SW480 (cell line): ENCODE measurements around the gene RUNX2.

Experiments used
- DNase-seq: peaks from one replicate; pipeline ENCODE4 v3.0.0-alpha.2; 2016; ENCODE audit warnings: low spot score

RUNX2 gene

DNA sequence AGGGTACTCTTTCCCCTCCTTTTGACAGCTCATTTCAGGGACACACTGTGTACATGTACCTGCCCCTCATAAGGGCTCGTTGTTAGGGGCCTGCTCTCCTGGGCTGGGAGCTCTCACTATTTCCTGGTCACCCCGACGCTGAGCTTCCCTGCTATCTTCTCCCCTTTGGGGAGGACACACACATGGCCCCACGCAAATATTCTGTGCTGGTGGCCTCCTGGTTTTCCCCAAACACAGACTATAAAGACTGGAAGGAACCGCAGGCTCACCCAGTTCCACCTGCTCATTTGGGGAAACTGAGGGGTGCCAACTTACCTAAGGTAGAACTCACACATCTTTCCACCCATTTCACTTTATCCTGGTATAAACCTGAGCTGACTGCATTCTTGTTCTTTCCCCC lies 351.0 kb downstream of the RUNX2 start:
- DNase-seq = no peak

DNA sequence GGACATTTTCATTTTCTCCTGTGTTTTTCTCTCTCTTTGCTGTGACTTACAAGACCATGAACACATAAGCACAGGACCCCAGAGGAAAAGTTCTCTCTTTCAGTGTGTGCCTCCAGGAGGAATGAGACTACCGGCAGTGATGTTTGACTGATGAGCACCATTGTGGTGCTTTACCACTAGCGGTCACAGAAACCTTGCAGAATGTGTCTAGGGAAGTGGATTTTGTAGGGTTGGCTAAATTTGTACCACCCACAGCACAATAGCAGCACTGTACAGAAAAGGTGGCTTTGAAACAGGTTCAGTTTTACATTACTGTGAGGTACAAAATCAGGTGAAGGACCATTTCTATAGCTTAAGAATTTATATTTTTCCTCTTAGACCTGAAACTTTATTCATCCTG lies 351.5 kb downstream of the RUNX2 start:
- DNase-seq = no peak

DNA sequence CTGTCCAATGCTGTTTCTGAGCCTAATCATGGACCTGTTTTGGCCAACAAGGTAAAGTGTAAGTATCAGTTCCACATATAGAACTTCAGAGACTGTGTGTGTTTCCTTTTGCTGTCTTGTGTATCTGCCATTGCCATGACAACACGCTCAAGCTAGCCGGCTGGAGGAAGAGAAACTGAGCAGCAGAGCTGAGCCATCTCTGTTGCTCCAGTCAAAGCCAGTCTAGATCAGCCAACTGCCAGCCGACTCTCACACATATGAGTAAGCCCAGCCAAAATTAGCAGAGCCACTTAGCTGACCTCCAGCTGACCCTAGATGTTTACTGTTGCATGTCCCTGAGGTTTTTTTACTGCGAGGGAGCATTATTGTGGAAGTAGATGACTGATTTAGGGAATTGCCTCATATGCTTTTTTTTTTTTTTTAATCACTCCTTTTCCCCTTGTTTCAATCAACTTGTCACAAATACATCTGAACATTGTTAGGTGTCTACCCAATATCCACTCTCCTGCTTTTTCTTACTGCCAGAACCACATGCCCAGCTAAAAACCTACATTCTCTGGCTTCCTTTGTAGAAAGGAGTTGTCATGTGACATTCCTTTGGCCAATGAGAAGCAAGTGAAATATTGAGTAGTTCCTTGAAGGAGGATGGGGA lies 353.9 kb downstream of the RUNX2 start:
- no peak for DNase-seq

DNA sequence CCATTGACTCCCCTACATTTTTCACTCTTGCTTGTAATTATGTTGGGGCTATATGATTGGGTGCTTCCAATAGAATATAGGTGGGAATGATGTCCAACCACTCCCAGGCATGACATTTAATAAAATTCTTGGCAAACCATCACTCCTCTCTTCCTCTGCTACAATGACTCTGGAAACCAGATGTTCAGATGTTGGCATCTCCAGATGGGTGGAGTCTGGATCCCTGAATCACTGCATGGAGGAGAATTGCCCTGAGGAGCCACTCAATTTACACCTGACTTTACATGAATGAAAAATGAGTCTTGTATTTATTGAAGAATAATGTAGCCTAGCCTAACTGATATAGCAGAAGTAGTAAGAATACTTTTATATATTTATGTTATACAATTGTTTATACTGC lies 356.3 kb downstream of the RUNX2 start:
- no peak for DNase-seq

DNA sequence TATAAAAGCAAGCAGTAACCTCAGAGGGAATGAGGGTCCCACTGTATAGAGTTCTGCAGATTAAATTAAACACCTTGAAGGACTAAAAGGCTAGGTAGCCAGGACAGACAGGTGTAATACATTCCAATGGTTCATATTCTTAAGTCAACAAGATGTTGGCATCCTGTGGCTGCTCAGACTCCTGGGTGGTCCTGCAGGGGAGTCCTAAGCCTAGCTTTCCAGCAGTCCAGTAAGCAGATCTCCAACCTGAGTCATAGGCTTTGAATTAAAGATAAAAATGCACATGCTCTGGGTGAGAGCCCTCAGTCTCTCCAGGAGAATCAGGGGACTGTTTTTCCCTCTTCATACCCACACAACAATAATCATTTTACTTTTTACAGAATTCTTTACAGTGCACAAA lies 356.9 kb downstream of the RUNX2 start:
- no peak for DNase-seq

DNA sequence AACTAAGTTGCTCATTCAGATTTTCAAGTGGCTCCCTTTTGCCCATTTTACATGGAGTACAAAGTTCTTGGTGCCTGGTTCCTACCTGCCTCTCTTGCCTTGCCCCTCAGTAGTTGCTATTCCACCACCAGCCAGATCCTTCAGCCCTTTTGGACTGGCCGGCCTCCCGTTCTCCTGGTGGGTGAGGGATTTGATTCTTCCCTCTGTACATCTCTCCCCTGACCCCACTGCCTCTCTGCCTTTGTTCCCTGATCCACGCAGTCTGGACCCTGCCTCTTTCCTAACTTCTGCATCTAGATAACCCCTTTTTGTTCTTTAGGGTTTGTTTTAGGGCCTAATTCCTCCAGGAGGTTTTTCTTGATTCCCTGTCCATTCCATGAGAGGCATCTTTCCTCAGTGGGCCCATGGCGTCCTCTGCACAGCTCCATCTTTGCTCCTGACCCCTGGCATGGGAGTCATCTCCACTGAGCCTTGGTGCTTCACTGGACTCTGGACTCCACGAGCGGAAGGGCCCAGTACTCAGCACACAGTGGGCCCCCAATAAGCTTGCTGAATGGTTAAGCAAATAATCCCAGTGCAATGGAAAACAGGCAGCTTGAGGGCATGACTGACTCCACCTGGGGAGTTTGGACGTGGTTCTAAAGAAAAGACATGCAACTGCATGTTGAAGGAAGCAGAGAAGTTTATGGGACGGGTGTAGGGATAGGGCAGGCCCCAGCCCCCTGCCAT lies 358.9 kb downstream of the RUNX2 start:
- DNase-seq = no peak

DNA sequence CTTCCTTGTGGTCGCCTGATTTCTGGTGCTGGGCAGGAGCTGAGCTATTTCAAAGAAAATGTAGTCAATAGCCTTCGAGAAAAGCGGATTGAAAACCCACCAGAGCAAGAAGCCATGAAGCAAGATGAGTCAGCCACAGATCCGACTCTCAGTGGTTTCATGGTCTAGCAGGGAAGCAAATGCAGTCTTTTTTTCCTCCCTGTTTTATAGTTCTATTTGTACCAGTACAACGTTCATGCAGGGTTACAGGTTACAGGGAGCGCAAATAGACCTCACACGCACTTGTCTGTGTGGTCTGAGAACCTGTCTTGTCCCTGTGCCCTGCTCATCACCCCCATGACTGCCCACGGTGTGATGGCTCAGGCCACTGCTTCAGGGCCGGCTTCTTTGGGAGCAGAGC lies 359.4 kb downstream of the RUNX2 start:
- no peak for DNase-seq

DNA sequence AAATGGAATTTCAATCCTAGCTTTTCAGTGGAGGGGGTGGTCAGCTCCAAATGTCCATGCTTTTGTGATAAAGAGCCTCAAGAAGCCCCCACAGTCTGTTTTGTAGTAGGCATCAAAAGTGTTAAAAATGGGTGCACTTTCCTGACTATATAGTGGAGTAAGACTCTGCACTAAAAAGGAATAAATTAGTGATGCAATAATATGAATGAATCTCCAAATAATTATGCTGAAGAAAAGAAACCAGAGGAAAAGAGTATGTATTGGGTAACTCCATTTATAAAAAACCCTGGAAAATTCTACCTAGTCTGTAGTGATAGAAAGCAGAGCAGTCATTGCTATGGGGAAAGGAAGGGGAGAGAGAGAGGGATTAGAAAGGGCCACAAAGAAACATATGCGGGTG lies 360.1 kb downstream of the RUNX2 start:
- DNase-seq = no peak

DNA sequence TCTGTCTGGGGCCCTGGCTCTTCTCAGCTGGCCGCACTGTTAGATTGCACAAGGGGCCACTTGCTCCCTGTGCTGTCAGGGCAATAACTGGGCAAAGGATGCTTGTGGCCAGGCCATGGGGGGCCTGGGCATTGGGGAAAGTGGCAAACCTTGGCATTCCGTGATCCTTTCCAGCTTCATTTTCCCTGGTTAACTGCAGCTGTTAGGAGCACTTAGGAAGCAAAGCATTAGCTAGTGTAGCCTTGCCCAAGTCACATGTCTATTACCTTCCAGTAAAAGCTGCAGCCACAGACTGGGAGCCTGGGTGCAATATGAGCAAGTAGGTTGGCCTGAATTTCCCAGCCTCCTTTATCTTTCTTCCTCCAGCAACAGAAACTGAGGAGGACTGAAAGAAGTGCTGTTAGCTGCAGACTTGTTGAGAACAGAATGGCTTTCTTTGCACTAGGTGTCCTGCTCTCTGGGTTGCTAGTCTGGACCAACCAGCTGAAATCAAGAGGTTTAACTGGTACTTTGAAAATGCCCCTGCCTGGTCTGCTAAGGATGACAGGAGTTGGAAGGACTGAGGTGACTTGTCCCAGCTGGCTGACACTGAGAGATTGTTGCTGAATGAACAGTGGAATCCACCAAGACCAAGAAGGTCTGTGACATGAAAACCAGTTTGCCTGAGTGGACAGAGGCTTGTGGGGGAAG lies 361.9 kb downstream of the RUNX2 start:
- DNase-seq = no peak

DNA sequence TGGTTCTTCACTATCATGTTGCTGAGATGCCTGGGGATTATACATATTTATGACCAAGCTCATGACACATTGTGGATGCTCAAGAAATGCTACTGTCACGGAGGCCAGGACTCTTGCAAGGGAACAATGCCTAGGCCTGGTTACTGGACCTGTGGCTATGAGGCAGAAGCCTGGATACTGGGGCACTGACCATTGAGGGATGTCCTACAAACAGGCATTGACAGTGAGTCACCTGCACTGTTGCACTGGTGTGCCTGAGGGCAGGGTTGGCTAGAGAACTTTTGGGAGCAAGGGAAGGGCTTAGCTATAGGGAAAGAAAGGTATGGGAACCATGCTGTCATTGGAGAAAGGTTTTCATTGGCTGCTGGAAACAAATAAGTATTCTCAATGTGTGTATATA lies 362.7 kb downstream of the RUNX2 start:
- no peak for DNase-seq

DNA sequence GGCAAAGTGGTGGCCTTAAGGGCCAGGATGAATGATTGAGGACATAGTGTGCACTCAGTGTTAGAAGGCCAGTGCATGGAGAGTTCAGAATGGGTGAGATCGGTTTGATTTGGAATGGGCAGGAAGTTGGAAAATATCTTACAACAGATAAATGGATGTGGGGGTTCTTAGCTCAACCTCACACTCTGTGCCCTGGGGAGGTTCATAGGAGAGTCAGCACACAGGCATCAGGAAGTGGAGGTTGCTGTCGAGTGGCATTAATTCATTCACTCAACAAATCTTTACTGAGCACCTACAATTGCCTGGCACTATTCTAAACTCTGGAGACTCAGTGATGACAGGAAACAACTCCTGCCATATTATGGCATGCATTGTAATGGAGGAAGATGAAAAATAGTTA lies 363.3 kb downstream of the RUNX2 start:
- no peak for DNase-seq

DNA sequence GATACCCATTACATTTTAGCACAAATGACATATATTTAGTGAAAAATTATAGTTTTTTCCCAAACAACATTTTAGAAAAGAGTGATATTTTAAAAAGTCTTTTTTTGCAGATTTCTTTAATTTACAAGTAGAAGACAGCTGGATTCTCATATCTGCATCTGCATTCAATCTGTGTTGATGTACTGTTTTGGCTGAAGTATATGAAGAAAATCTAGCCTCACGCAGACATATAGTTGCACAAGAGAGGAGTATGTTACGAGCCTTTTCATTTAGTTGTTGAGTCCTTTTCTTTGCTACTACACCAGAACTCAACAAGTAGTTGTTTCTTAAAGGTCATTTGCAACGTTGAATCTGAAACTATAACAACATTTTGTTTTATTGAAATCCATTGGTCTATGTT lies 363.9 kb downstream of the RUNX2 start:
- no peak for DNase-seq

DNA sequence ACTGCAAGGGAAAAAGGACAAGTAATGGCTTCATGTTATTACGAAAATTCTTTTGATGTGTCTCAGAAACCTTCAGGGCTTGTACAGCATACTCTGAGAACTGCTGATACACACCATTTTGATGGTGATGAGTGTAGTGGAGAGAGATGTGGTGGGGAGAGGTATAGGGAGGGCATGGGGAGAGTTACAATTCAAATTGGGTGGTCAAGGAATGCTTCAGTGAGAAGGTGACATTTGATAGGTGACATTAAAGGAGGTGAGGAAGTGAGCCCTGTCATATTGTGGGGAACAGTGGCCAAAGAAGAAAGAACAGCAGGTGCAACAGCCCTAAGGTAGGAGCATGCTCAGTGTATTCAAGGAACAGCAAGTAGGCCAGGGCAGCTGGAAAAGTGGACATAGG lies 368.6 kb downstream of the RUNX2 start:
- no peak for DNase-seq

DNA sequence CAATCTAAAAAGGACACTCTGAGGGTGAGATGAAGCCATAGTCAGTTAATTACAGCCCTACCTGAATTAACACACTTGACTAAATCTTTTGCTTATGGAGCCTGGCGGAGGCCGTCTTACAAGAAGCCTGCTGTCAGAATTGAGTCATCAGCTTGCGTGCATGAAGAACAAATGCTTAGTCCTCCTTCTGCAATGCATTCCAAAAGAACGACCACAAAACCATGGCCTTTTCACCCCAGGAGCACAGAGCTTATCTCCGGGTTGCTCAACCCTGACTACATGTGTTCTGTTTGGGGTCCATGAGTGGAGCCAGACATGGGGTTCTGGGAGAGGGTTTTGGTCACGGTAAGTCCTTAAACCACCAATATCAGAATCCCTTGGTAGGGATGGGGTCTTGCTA lies 369.5 kb downstream of the RUNX2 start:
- DNase-seq = no peak

DNA sequence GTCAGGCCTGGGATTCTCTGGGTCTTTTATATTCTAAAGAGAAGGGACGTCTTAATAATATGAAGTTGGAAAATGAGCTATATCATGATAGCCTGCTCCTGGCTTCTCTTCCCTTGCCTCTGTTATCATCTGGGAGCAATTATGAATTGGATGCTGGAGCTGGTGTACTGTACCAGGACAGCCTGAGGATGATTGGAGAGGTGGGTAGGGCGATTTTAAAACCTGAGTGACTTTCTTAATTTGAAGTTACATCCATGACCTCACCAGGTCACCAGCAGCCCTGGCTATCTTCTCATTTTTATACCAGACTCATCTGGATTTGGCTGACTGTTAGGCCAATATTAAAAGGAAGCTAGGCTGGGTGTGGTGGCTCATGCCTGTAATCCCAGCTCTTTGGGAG lies 369.9 kb downstream of the RUNX2 start:
- DNase-seq = no peak

DNA sequence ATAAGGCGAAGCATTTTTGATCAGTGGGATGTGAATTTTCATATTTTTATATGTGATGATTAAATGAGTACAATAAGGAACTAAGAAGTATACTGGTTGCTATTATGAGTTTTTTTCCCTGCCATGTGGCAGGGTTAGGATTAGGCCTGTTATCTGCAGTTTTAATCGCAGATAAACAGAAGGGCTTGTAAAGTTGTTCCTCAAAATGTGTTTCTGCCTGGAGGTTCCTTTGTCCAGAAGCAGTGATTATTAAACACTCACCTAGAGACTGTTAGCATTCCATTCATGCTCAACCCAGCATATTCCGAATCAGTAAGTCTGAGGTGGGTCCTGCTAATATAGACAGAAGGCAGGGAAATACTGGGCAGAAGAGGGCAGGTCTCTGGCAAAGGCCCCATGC lies 371.5 kb downstream of the RUNX2 start:
- no peak for DNase-seq

DNA sequence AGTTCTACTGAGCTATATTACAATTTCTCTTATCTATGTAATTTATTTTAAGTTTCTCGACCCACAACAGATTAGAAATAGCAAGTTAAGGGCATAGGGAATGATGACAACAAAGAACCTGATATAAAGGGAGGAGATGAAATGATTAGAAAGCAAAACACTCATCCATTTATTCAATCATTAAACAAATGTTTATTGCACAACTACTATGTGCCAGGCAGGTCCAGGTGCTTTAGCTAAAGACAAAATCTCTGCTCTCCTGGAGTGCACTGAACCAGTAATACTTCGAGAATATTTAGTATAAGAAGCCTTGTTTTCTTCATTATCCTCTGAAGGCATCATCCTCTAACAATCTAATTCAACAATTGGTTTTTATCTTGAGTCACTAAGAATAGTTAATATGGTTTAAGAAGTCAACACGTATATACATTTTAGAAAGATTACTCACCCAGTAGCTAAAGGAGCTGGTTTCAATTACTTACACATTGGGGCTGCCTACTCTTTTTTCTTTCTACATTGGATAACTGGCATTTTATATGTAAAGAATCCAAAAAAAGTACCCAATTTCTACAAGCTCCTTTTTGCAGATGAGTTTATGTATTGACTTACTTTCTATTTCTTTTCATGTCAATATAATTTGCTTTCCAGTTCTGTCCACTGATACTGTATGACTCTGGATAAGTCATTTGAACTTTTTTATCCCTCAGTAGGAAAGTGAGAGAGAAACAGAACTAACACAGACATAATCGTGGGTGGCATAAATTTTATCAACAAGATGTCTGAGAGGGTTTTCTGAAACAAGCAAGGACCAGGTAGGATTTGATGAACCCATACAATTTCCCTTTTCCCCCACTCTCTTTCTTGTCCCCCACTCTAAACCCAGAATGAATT lies 375.0 kb downstream of the RUNX2 start:
- no peak for DNase-seq

DNA sequence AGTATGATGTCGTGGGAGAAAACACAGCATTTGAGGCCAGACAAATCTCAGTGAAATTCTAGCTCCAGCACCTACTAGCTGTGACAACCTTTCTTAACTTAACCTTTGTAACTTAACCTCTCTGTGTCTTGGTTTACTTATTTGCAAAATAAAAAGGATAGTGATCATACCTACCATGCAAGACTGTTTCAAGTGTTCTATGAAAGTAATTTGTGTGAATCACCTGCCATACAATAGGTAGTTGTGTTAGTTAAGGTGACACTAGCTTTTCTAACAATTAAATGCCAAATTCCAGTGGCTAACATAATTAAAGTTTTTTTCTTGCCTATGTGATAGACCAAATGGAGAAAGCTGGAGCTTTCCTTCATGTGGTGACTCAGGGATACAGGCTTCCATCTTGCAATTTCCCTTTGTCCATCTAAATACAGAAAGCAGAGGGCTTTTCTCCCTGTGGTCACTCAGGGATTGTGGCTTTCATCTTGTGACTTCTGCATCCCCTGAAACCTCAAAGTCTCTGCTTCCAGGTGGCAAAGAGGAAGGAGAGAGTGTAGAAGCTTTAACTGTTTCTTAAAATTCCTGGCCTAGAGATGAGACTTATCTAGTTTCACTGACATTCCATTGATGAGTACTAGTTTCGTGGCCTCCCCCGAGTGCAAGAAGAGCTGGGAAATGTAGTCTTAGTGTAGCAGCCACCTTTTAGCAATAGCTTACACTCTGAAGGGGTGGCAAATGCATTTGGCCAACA lies 376.1 kb downstream of the RUNX2 start:
- DNase-seq = no peak

DNA sequence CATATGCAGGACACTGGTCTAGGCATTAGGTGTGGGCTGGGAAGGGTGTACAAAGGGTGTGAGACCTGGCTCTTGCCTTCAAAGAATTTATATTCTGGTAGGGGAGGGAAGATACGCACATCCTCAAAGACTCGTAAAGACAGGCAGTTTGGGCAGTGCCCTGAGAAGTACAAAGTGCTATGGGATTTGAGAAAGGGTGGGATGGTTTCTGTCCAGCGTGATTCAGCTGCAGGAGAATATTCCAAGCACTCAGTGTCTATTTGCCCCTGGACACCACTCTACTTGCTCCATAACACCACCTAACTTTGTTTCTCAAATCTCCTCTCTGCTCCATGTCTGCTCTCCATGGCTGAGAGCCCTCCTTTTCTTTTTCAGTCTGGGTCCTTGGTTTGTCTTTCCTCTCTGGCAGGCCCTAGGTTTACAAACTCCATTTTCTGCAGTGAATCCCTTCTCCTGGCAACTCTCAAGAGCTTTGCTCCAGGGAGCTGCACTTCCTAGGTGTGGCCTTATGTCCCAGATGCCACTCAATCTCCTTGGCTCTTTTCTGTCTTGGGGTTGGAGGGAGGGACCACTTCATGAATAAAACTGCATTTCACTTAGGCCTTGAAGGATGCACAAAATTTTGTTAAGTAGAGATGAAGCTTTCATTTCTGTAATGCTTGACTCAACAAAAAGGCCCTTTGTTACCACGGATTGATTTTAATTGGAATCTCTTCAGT lies 377.2 kb downstream of the RUNX2 start:
- no peak for DNase-seq

DNA sequence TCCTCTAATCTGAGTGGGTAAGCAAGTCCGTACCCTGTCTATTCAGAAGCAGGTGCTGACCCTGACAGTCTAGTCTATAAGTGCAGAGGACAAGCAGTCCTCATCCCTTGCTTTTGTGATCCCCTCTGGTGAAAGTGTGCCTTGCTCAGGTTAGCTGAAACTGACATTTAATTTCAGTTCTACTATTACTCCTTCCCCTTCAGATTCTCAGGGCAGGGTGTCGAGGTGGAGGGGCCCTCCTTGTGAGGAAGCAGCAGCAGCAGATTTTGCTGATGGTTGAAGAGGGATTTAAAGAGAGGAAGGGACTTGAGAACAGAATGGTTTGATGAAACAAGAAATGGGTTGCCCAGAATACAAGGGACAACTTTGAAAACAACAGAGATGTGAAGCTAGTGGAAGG lies 378.2 kb downstream of the RUNX2 start:
- no peak for DNase-seq

DNA sequence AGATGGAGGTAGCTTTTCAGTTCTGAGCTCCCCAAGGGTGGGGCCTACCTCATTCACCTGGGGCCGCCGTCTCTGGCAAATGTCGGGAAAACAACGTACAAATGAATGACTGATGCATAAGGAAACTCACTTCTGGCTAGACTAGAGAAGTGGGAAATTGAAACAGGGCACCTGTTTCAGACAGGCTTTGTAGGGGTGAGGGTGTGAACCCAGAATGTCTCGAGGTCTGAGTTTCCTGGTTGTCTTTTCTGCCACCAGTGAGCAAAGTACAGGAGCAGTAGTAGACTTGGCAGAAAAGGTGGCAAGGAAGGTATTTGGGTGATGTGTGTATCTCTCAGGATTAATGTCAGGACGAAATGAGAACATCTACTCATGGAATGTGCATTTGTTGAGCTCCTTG lies 379.0 kb downstream of the RUNX2 start:
- DNase-seq = no peak
